Memory B cell (primary cell): ENCODE results near the gene SF3A2.

Experiments
- ATAC-seq: fragments of 150-1000 bp; cut with Tn5 transposase; 2 replicates; pipeline ENCODE4 v1.10.0; 2021; ENCODE audit warnings: low read depth, mild to moderate bottlenecking, moderate library complexity
- DNase-seq, 2 donors: peaks; one replicate each; pipeline ENCODE4 v3.0.0; 2022; ENCODE audit warnings: low spot score in 2 of 2
- H3K27ac Mint-ChIP-seq: one replicate; pipeline ENCODE4 v1.8.0; 2022; ENCODE audit warnings: mild to moderate bottlenecking, moderate library complexity, mixed read lengths
- H3K27me3 Mint-ChIP-seq: one replicate; pipeline ENCODE4 v1.8.0; 2022; ENCODE audit warnings: mixed read lengths
- H3K36me3 Mint-ChIP-seq: one replicate; pipeline ENCODE4 v1.8.0; 2022; ENCODE audit warnings: mild to moderate bottlenecking, mixed read lengths
- H3K4me1 Mint-ChIP-seq: one replicate; pipeline ENCODE4 v1.8.0; 2022; ENCODE audit warnings: mixed read lengths
- H3K4me3 Mint-ChIP-seq: one replicate; pipeline ENCODE4 v1.8.0; 2022; ENCODE audit warnings: mild to moderate bottlenecking, moderate library complexity, mixed read lengths
- H3K9me3 Mint-ChIP-seq: one replicate; pipeline ENCODE4 v1.8.0; 2022; ENCODE audit warnings: mixed read lengths

SF3A2 gene

GRCh38 chr19:2226840-2227360 is 9.7 kb upstream of the SF3A2 start:
- H3K27me3 Mint-ChIP-seq = no peaks in the 10 kb centered on the region
- DNase-seq = no peak
- H3K9me3 Mint-ChIP-seq = no peaks in the 10 kb centered on the region
- H3K36me3 Mint-ChIP-seq = peaks cover 13% of the 10 kb centered on the region
- peak overlapping the region; percentile 88 for H3K27ac Mint-ChIP-seq
- peaks cover 32% of the 10 kb centered on the region for H3K4me1 Mint-ChIP-seq
- H3K4me3 Mint-ChIP-seq = peak overlapping the region; percentile 43
- no peak for ATAC-seq

- H3K27ac Mint-ChIP-seq = peak overlapping the region; percentile 88
- peaks cover 13% of the 10 kb centered on the region for H3K36me3 Mint-ChIP-seq
- H3K9me3 Mint-ChIP-seq = no peaks in the 10 kb centered on the region
- peaks cover 33% of the 10 kb centered on the region for H3K4me1 Mint-ChIP-seq
- no peaks in the 10 kb centered on the region for H3K27me3 Mint-ChIP-seq
- ATAC-seq (peak; percentile 68), DNase-seq (peak; percentile 65 to 78)
- H3K4me3 Mint-ChIP-seq = peak overlapping the region; percentile 83
Observed at GRCh38 chr19:2227415-2228156, 9.0 kb upstream of the SF3A2 start.

- Mint-ChIP-seq H3K4me3 (peak overlapping the region; percentile 83), H3K27ac (peak overlapping the region; percentile 88), H3K27me3 (no peaks in the 10 kb centered on the region), H3K9me3 (no peaks in the 10 kb centered on the region), H3K36me3 (peaks cover 13% of the 10 kb centered on the region), H3K4me1 (peaks cover 34% of the 10 kb centered on the region)
- DNase-seq (no peak), ATAC-seq (no peak)
Observed at GRCh38 chr19:2228157-2229030, 8.2 kb upstream of the SF3A2 start.

- Mint-ChIP-seq H3K4me3 (no peak overlapping the region), H3K36me3 (peaks cover 13% of the 10 kb centered on the region), H3K4me1 (peaks cover 31% of the 10 kb centered on the region), H3K27ac (no peak overlapping the region), H3K9me3 (no peaks in the 10 kb centered on the region), H3K27me3 (no peaks in the 10 kb centered on the region)
- DNase-seq = no peak
- ATAC-seq = no peak
Observed at GRCh38 chr19:2229103-2230032, 7.3 kb upstream of the SF3A2 start.

- ATAC-seq = no peak
- no peak overlapping the region for H3K4me3 Mint-ChIP-seq
- DNase-seq = no peak
- no peak overlapping the region for H3K27ac Mint-ChIP-seq
- H3K4me1 Mint-ChIP-seq = peaks cover 31% of the 10 kb centered on the region
- no peaks in the 10 kb centered on the region for H3K9me3 Mint-ChIP-seq
- H3K36me3 Mint-ChIP-seq = peaks cover 13% of the 10 kb centered on the region
- no peaks in the 10 kb centered on the region for H3K27me3 Mint-ChIP-seq
Observed at GRCh38 chr19:2230033-2230531, 6.5 kb upstream of the SF3A2 start.

- Mint-ChIP-seq H3K4me3 (no peak overlapping the region), H3K9me3 (no peaks in the 10 kb centered on the region), H3K27ac (no peak overlapping the region), H3K4me1 (peaks cover 32% of the 10 kb centered on the region), H3K27me3 (no peaks in the 10 kb centered on the region), H3K36me3 (peaks cover 9% of the 10 kb centered on the region)
- ATAC-seq = no peak
- DNase-seq = no peak
Observed at GRCh38 chr19:2230807-2231533, 5.7 kb upstream of the SF3A2 start.

- Mint-ChIP-seq H3K27ac (no peak overlapping the region), H3K27me3 (no peaks in the 10 kb centered on the region), H3K9me3 (no peaks in the 10 kb centered on the region), H3K4me3 (no peak overlapping the region), H3K36me3 (peaks cover 11% of the 10 kb centered on the region), H3K4me1 (peaks cover 37% of the 10 kb centered on the region)
- ATAC-seq (no peak), DNase-seq (no peak)
Observed at GRCh38 chr19:2231621-2232221, 4.9 kb upstream of the SF3A2 start.

GRCh38 chr19:2232286-2233151 is 4.1 kb upstream of the SF3A2 start:
- Mint-ChIP-seq H3K4me3 (no peak overlapping the region), H3K36me3 (peaks cover 9% of the 10 kb centered on the region), H3K27me3 (no peaks in the 10 kb centered on the region), H3K4me1 (peaks cover 36% of the 10 kb centered on the region), H3K9me3 (no peaks in the 10 kb centered on the region), H3K27ac (no peak overlapping the region)
- no peak for DNase-seq
- ATAC-seq = no peak

- H3K4me3 Mint-ChIP-seq = peak overlapping the region; percentile 96
- H3K27me3 Mint-ChIP-seq = no peaks in the 10 kb centered on the region
- peaks cover 13% of the 10 kb centered on the region for H3K36me3 Mint-ChIP-seq
- H3K9me3 Mint-ChIP-seq = no peaks in the 10 kb centered on the region
- no peak for ATAC-seq
- no peak for DNase-seq
- peak overlapping the region; percentile 36 for H3K27ac Mint-ChIP-seq
- H3K4me1 Mint-ChIP-seq = peaks cover 42% of the 10 kb centered on the region
Observed at GRCh38 chr19:2233601-2234280, 2.9 kb upstream of the SF3A2 start.

- H3K4me3 Mint-ChIP-seq = peak overlapping the region; percentile 96
- H3K27me3 Mint-ChIP-seq = no peaks in the 10 kb centered on the region
- H3K4me1 Mint-ChIP-seq = peaks cover 44% of the 10 kb centered on the region
- peaks cover 3% of the 10 kb centered on the region for H3K9me3 Mint-ChIP-seq
- peaks cover 17% of the 10 kb centered on the region for H3K36me3 Mint-ChIP-seq
- DNase-seq (no peak), ATAC-seq (no peak)
- peak overlapping the region; percentile 94 for H3K27ac Mint-ChIP-seq
Observed at GRCh38 chr19:2234996-2235380, 1.6 kb upstream of the SF3A2 start.

- Mint-ChIP-seq H3K4me1 (peaks cover 49% of the 10 kb centered on the region), H3K36me3 (peaks cover 18% of the 10 kb centered on the region), H3K9me3 (peaks cover 3% of the 10 kb centered on the region), H3K27me3 (no peaks in the 10 kb centered on the region), H3K4me3 (peak overlapping the region; percentile 96), H3K27ac (peak overlapping the region; percentile 97)
- ATAC-seq (peak; percentile 4), DNase-seq (peak in 1 of 2 donors; percentile 43)
Observed at GRCh38 chr19:2235381-2236063, 1.1 kb upstream of the SF3A2 start.
